RWPE1 (cell line): ENCODE measurements around the gene XRCC4.
"Not testable (repeated sequence)": the region's sequence is repeated elsewhere in the genome, so short reads cannot be mapped to it uniquely, and the experiment has no call there.

ENCODE experiments used
- CTCF ChIA-PET: fragments of 350-600 bp; sonication (Branson Sonifier 250); formaldehyde crosslinking; extraction: SDS; loops from one replicate; lab custom pipeline; 2021; lab: Yijun Ruan, JAX
- POLR2A ChIA-PET: fragments of 400-600 bp; formaldehyde crosslinking; extraction: SDS; loops from one replicate; lab custom pipeline; 2020; ENCODE audit warnings: antibody characterized with exemption; ENCODE audit not compliant: low non-redundant PET; lab: Yijun Ruan, JAX
- DNase-seq: peaks from one replicate; pipeline ENCODE4 v3.0.0; 2012; ENCODE audit warnings: low spot score
- H3K27ac ChIP-seq: fragments of 450-650 bp; 2 replicates; pipeline ENCODE4 v1.5.1; 2017
- TF ChIP-seq, protein P1 (sequence below): fragments of 450-650 bp; conservative IDR thresholded peaks from 2 replicates; pipeline ENCODE4 v1.5.1; 2017; ENCODE audit warnings: low read depth, mild to moderate bottlenecking

XRCC4 gene

DNA sequence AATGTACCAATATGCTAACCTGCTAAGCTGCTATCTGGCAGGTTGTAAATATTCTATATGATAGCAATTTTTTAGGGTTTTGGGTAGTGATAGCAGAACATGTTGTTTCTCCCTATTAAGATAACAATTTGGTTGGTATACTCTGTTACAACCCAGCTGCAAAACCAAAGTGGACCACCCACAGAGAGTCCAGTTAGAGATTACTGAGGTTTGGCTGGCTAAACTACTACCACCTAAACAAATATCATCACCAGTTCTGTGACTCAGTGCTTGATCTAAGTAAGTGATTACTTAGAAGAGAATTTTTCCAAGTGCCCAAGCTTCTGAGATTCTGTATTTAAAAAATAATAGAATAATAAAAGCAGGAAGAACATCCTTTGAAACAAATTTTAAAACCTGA is 72.3 kb downstream of the XRCC4 start:
- no peak overlapping the region for H3K27ac ChIP-seq
- CTCF ChIA-PET = interaction anchor here (0.5 kb wide), 1 partner anchor 16 kb away, joined by 4 read pairs; no protein-coding TSS in a partner anchor
- POLR2A ChIA-PET = no interaction called here
- TF ChIP-seq, protein P1, sequence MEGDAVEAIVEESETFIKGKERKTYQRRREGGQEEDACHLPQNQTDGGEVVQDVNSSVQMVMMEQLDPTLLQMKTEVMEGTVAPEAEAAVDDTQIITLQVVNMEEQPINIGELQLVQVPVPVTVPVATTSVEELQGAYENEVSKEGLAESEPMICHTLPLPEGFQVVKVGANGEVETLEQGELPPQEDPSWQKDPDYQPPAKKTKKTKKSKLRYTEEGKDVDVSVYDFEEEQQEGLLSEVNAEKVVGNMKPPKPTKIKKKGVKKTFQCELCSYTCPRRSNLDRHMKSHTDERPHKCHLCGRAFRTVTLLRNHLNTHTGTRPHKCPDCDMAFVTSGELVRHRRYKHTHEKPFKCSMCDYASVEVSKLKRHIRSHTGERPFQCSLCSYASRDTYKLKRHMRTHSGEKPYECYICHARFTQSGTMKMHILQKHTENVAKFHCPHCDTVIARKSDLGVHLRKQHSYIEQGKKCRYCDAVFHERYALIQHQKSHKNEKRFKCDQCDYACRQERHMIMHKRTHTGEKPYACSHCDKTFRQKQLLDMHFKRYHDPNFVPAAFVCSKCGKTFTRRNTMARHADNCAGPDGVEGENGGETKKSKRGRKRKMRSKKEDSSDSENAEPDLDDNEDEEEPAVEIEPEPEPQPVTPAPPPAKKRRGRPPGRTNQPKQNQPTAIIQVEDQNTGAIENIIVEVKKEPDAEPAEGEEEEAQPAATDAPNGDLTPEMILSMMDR = no peak
- no peak for DNase-seq

DNA sequence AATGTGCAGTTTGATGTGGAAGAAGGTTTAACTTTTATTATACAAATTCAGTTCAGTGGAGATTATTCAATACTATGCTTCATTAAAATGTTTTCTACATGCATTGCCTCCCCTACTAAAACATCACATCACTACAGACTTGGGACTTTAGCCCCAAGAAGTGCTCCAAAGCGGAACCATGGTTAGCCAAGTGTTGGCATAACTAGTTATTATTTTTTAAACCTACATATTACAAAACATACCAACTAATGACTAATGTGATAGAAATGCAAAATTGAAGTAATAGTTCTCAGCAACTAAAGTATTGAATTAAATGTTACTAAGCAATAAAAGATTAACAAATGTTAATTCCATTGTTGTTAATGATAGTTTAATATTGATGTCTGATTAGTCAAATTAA is 74.5 kb downstream of the XRCC4 start:
- DNase-seq = no peak
- TF ChIP-seq, protein P1 = no peak
- no peak overlapping the region for H3K27ac ChIP-seq
- ChIA-PET CTCF (no interaction called here), POLR2A (no interaction called here)

DNA sequence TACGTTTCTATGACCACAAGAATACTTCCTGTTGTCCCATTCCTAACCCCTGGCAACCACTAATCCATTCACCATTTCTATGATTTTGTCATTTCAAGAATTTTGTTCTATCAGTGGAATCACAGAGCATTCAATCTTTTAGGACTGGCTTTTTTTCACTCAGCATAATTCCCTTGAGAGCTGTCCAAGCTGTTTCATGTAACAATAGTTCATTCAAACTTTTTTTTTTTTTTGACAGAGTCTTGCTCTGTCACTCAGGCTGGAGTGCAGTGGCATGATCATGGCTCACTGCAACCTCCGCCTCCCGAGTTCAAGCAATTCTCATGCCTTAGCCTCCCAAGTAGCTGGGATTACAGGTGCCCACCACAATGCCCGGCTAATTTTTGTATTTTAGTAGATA is 75.6 kb downstream of the XRCC4 start:
- CTCF ChIA-PET = interaction anchor here (0.6 kb wide), 1 partner anchor 429 kb away, joined by 3 read pairs; no protein-coding TSS in a partner anchor
- POLR2A ChIA-PET, DNase-seq, H3K27ac ChIP-seq: not testable (repeated sequence)

DNA sequence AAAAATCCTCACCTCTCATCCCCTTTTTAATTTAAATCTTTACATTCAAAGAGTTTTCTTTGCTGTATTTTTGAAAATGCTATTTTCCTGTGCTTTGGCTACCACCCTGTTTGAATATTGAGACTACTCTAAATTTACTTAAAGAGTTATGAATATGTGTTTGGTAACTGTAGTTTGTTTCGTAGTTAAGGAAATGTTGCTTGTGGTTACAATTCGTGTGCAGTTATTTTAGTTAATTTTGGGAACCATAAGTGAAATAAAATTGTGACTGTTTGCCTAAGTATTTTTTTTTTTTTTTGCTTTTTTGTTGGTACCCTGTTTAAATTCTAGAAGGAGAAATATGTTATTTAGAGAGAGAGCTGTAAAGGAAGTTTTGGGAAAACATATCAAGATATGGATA is 78.7 kb downstream of the XRCC4 start:
- H3K27ac ChIP-seq = no peak overlapping the region
- ChIA-PET CTCF (no interaction called here), POLR2A (no interaction called here)
- no peak for DNase-seq
- TF ChIP-seq, protein P1 = no peak

DNA sequence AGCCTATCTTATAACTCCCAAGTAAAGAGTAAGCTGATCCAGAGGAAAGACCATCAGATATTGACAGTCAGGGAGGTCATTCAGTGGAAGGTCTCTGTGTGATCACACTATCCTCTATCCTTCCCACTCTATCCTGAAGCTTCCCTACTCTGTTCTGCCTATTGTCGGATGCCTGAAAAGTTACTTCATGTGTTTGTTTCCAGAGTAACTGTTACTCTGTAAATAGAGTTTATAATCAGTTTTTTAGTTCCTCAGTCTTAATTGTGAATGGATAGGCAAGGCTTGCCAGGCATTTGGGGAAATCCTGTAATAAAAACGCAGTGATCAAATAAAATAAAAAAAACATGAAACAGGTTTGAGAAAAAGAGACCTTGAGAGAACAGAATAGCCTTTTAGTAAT is 79.8 kb downstream of the XRCC4 start:
- no peak overlapping the region for H3K27ac ChIP-seq
- no peak for DNase-seq
- ChIA-PET POLR2A (no interaction called here), CTCF (interaction anchor here (0.6 kb wide), 1 partner anchor 186 kb away, joined by 3 read pairs; no protein-coding TSS in a partner anchor)
- TF ChIP-seq, protein P1 = no peak

DNA sequence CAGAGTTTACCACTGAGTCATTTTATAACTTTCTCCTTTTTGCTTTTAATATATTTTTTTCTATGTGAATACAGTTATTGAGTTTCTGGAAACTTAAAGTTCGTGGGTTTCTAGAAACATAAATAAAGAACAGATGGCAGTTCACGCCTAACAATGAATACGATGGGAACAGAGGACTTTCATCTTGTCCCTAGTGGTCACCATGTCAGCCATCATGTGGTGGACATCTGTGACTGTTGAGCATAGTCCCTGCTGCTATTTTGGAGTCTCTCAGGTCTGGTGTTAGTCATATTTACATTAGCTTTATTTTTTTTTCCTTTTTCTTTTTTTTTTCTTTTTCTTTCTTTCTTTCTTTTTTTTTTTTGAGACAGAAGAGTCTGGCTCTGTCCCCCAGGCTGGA is 85.3 kb downstream of the XRCC4 start:
- CTCF ChIA-PET = interaction anchor here (0.6 kb wide), 1 partner anchor 1906 kb away, joined by 3 read pairs; no protein-coding TSS in a partner anchor
- TF ChIP-seq, protein P1 = no peak
- POLR2A ChIA-PET = interaction anchor here (0.6 kb wide), 1 partner anchor 884 kb away, joined by 3 read pairs; no protein-coding TSS in a partner anchor
- no peak for DNase-seq
- H3K27ac ChIP-seq = no peak overlapping the region

DNA sequence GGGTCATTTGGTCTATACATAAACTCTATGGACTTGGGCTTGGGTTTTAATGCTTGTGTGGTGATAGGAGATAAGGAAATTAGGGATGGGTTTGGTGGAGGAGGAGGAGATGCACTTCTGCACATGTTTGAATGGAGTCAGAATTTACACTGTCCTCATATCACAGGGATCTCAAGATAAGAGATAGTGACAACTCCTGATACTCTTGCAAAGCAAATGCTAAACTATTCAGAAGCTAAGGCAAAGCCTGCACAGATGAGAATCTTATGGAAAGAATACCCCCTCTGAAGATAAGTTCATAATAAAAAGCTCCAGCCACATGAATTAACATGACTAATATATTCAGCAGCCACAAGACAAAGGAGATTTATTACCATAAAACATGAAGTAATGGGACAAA is 90.2 kb downstream of the XRCC4 start:
- CTCF ChIA-PET = no interaction called here
- no peak overlapping the region for H3K27ac ChIP-seq
- POLR2A ChIA-PET = no interaction called here

More for the DNA sequence above, 90.2 kb downstream of the XRCC4 start:
- TF ChIP-seq, protein P1 = no peak
- DNase-seq = no peak
